HTERT RPE-1 (cell line): ENCODE results near the gene UGT1A8.
"Not testable (repeated sequence)": the region's sequence is repeated elsewhere in the genome, so short reads cannot be mapped to it uniquely, and the experiment has no call there.

Source experiments
- in situ Hi-C: fragments of 300-500 bp; cut with MboI; formaldehyde crosslinking; loops from 4 replicates; pipeline ENCODE4 v1.14.3; 2020; ENCODE audit warnings: low sequenced_read_pairs

UGT1A8 gene

GRCh38 chr2:233638836-233639235, 21.4 kb downstream of the UGT1A8 start:
- in situ Hi-C loops: no loop called here

GRCh38 chr2:233639860-233640259, 22.4 kb downstream of the UGT1A8 start:
- in situ Hi-C loops: no loop called here

- in situ Hi-C loops: no loop called here
Measured at GRCh38 chr2:233643128-233643527, 25.7 kb downstream of the UGT1A8 start.

GRCh38 chr2:233646033-233646432, 28.6 kb downstream of the UGT1A8 start:
- in situ Hi-C loops: not testable (repeated sequence)

- in situ Hi-C loops: no loop called here
Measured at GRCh38 chr2:233650981-233651380, 33.5 kb downstream of the UGT1A8 start.

- in situ Hi-C loops: no loop called here
Measured at GRCh38 chr2:233651430-233651829, 34.0 kb downstream of the UGT1A8 start.

GRCh38 chr2:233654501-233654900, 37.1 kb downstream of the UGT1A8 start:
- in situ Hi-C loops: no loop called here

- in situ Hi-C loops: no loop called here
Measured at GRCh38 chr2:233655043-233655442, 37.6 kb downstream of the UGT1A8 start.

GRCh38 chr2:233655943-233656342, 38.5 kb downstream of the UGT1A8 start:
- in situ Hi-C loops: not testable (repeated sequence)

- in situ Hi-C loops: no loop called here
Measured at GRCh38 chr2:233656443-233656842, 39.0 kb downstream of the UGT1A8 start.

- in situ Hi-C loops: no loop called here
Measured at GRCh38 chr2:233658610-233659009, 41.2 kb downstream of the UGT1A8 start.

GRCh38 chr2:233663911-233664310, 46.5 kb downstream of the UGT1A8 start:
- in situ Hi-C loops: no loop called here

- in situ Hi-C loops: no loop called here
Measured at GRCh38 chr2:233668605-233669260, 51.3 kb downstream of the UGT1A8 start.

- in situ Hi-C loops: no loop called here
Measured at GRCh38 chr2:233671290-233672161, 54.1 kb downstream of the UGT1A8 start, which contains the start of gene UGT1A9. UGT1A9 (plus strand) TSS chr2:233671898; CDS start chr2:233671935, 37 bp downstream.

GRCh38 chr2:233672886-233673285, 55.5 kb downstream of the UGT1A8 start:
- in situ Hi-C loops: no loop called here

GRCh38 chr2:233673896-233674295, 56.5 kb downstream of the UGT1A8 start:
- in situ Hi-C loops: no loop called here

GRCh38 chr2:233674314-233674713, 56.9 kb downstream of the UGT1A8 start:
- in situ Hi-C loops: no loop called here

GRCh38 chr2:233674995-233675394, 57.6 kb downstream of the UGT1A8 start:
- in situ Hi-C loops: no loop called here

- in situ Hi-C loops: no loop called here
Measured at GRCh38 chr2:233676046-233676445, 58.6 kb downstream of the UGT1A8 start.

GRCh38 chr2:233679196-233679595, 61.8 kb downstream of the UGT1A8 start:
- in situ Hi-C loops: no loop called here

GRCh38 chr2:233680361-233681045, 63.1 kb downstream of the UGT1A8 start:
- in situ Hi-C loops: no loop called here
